HG03135 (cell line): Measurements from ENCODE around the gene SUN1.

ENCODE experiments used
- ATAC-seq: cut with Tn5 transposase; IDR thresholded peaks from one replicate; pipeline ENCODE4 v1.9.1; 2021; ENCODE audit warnings: mild to moderate bottlenecking, moderate library complexity; ENCODE audit not compliant: unreplicated experiment

Gene SUN1

GRCh38 chr7:888081-889024, 56.1 kb downstream of the SUN1 start:
- no peak for ATAC-seq

- no peak for ATAC-seq
Measured at GRCh38 chr7:889025-889390, 56.7 kb downstream of the SUN1 start.

- ATAC-seq, result no peak
Measured at GRCh38 chr7:889391-889790, 57.1 kb downstream of the SUN1 start.

- ATAC-seq, result no peak
Measured at GRCh38 chr7:890868-891267, 58.6 kb downstream of the SUN1 start.

- no peak for ATAC-seq
Measured at GRCh38 chr7:891291-891690, 59.0 kb downstream of the SUN1 start.

- no peak for ATAC-seq
Measured at GRCh38 chr7:891805-892204, 59.5 kb downstream of the SUN1 start.

- ATAC-seq, result no peak
Measured at GRCh38 chr7:892648-893593, 60.6 kb downstream of the SUN1 start.

DNA sequence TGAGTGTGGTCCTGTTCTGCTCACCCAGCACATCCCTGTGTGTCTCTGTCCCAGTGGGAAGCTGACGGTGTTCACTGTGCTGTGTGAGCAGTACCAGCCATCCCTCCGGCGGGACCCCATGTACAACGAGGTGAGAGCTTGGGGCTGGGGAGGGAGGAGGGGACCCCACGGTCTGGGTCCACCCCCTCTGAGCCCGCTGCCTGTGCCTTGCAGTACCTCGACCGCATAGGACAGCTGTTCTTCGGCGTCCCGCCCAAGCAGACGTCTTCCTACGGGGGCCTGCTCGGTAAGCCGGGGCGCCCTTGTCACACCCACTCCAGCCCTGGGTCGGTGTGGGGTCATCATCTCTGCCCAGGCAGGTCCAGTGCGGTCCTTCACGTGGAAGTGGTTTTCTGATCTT, 61.4 kb downstream of the SUN1 start:
- ATAC-seq, result no peak

DNA sequence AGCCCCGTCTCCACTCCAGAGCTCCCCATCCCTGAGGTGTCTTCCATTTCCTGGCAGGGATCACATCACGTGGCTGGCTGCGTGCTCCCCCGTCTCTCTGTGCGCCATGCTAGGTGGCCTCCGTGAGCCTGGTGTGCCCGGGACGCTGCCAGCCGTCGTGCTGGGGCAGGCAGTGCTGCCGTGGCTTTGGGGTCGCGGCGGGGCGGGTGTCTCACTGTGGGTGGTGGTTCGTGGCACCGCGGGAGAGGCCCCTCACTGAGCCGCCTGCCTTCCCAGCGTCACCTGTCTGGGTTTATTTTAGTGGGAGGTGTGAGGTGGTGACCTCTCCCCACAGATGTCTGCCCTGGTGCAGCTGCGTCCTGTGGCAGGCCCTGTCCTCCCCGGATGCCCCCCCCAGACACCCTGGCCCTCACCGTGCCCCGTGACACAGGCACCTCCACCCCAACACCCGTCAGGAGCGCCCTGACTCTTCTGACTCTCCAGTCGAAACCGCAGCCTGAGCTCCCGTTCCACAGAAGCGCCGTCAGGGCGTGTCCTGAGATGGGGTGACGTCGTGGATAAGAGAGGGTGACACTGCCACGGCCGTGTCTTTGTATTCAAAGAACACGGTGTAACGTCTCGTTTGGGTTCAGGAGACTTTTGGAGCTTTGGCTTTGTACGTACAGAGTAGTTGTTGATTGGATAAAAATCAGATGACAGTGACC, 62.0 kb downstream of the SUN1 start:
- ATAC-seq, result no peak

GRCh38 chr7:894927-895450, 62.7 kb downstream of the SUN1 start:
- no peak for ATAC-seq

DNA sequence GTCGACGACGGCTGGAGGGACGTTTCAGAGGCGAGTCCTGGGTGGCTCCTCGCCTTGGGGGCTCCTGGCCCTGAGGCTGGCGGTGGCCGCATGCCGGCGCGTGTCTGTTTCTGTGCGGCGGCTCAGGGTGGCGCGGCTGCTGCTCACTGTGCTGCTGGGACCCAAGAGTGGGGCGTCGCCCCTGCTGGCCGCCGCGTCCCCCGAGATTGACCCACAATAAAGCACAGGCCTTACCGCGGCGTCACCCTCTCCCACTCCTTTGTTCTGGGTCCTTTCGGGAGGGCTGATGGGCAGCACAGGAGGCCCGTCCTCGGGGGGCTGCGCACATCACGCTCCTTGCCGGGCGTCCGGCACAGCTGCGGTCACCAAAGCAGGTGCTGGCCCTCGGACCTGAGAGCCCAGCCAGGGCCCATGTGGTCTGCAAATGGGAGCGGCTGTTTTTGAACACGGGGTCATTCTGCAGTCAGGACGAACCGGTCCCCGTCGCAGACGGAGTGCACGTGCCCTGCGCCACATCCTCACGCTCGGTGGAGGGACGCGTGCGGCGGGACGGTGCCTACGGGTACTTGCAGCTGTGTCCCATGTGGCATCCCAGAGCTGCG, 63.3 kb downstream of the SUN1 start:
- no peak for ATAC-seq

DNA sequence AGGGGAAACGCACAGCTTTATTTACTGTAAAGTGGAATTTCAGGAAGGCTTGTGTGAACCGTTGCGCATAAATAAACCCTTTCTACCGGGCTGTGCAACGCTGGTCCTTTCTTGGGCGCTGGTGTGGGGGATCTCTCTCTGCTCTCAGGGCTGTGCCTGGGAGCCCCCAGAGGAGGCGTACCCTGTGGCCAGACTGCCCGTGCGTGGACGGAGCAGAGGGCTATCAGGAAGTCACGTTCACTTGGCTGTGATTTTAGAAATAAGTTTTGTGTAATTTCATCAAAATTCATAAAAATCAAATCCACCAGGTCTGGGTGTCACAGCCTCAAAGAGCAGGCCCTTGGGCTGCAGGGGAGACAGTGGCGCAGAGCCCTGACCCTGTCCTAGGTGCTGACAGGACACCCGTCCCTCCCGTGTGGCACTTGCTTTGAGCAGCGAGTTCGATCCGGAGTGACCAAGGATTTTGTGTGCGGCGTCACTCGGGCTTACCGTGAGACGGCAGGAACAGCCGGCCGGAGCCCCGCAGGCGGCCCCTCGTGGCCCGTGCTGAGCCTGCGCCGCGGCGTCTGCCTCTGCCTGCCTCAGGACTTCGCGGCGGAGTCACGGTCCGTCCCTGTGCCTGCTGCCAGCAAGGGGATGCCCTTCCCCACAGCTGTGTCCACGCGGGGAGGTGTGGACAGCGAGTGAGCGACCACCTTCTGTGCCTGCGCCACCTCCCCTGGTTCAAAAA, 64.2 kb downstream of the SUN1 start:
- no peak for ATAC-seq

DNA sequence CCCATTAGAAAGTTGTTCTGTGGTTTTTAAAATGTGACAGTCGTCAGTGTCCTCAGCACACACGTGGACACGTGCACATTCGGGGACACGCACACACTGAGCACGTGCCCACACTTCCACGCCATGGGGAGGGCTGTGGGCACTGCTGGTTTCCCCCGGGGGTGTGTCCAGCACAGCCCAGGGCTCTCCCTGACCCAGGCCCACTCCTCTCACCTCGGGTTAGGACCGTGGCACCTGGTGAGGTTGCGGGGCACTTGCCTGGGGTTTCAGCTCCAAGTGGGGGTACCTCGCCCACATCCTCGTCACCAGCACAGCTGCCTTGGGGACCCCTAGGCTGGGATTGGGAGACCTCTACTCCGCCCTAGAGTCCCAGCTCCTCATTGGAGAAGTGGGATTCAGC, 64.8 kb downstream of the SUN1 start:
- ATAC-seq, result no peak

DNA sequence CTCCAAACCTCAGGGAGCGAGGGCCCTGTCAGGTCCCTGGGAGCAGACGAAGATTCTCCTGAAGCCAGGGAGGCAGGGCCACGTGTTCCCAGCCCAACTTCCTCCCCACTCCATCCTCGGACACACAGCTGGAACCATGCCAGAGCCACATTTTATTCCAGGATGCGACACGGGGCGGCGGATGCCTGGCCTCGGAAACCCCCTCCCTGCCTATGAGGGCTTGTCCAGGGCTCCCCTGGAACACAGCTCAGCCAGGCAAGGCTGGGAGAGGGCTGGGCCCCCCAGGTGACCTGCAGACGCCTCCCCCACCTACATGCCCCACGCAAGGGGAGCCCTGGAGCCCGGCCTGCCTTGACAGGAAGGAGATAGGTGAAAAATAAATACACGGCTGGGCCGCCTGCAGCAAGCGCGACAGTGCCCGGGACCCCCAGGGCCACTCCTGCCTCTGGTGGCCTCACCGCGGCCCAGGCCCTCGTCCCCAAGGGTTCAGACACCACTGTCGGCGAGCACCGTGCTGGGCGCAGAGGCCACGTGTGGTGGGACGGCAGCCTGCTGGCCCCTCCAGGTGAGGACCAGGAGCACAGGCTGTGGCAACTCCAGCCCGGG, 65.6 kb downstream of the SUN1 start:
- no peak for ATAC-seq

DNA sequence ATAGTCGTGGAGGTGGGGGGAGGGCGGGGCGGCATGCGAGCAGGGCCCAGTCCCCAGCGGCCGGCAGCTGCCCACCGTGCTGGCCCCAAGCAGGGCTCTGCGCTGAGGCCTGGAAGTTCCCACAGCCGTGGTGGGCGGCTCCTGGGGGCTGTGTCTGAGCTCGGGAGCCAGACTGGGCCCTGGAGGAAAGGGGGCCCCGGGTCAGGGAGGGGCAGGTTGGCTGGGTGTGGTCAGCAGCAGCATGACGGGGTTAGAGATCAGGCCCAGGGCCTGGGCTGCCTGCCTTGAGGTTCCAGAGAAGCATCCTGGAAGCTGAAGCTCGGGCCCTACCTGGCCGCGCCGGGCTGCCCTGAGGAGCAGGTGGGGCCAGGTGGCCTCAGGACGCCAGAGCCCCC, 66.2 kb downstream of the SUN1 start:
- ATAC-seq, result no peak

GRCh38 chr7:898855-899681, 66.8 kb downstream of the SUN1 start:
- ATAC-seq, result no peak

DNA sequence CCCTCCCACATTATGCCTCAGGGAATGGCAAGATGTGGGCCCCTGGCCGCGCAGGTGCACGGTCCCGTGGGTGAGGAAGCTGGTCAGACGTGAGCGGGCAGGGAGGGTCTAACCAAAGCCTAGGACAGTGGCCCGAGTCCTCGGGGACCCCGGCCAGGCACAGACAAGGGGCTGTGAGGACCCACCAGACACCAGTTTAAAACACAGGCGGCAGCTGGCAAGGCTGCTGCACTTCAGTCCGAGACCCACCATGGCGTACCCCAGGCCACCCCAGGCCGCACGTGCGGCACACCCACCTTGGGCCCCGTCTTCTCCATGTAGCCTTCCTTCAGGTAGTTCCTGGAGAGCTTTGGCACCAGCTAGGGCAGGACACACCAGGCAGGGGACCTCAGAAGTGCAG, 67.5 kb downstream of the SUN1 start:
- no peak for ATAC-seq

DNA sequence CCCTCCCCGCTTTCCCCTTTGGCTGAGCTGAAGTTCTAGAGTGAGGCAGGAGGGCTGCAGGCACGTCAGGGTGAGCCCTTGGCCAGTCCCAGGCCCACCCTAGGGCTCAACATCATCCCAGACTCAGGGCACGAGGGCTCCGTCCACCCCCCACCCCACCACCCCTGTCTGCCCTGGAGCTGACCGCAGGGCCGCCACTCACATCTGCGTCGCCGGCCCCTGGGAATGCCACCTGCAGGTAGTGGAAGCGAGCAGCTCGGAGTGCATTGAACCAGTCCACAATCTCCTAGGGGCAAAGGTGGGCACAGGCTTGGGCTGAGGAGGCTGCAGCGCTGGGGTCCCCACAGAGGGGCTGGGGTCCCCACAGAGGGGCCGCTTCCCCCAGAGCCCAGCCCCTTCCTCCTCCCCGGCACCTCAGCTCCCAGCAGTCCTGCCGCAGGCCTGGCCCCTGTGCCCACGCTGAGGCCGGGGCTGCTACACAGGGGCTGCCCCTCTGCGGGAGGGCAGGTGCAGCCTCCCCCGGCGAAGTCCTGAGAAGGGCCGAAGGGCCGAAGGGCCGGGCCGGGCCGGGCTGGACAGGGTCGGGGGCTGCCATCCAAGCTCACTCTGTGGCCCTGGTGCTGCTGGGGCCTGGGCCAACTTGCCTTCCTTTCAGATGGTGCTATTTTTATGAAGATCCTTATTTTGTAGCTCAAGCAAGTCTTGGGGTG, 68.2 kb downstream of the SUN1 start:
- ATAC-seq, result no peak
